OCI-LY3 (cell line): ENCODE data around the gene KCNH5.

Experiments used
- H2AFZ ChIP-seq: fragments of 200-600, 300-600 bp; shearing (Covaris generic); 2 replicates; pipeline ENCODE4 v1.6.0; 2014; ENCODE audit warnings: antibody characterized with exemption, low read depth, low read length
- H3K27ac ChIP-seq: fragments of 200-600, 300-600 bp; sonication (generic); 2 replicates; pipeline ENCODE4 v1.5.1; 2014; ENCODE audit warnings: mild to moderate bottlenecking, low read length, moderate library complexity, mixed read lengths
- H3K27me3 ChIP-seq: fragments of 200-600, 300-600 bp; sonication (generic); 2 replicates; pipeline ENCODE4 v1.6.1; 2014; ENCODE audit warnings: low read depth, low read length, mixed read lengths
- H3K36me3 ChIP-seq: fragments of 200-600, 300-600 bp; sonication (generic); replicated peaks from 2 replicates; pipeline ENCODE3; 2014; ENCODE audit warnings: low read depth, low read length, mixed read lengths
- H3K4me1 ChIP-seq: fragments of 300-600, 200-600 bp; sonication (generic); 2 replicates; pipeline ENCODE4 v1.6.1; 2014; ENCODE audit warnings: low read length, mixed read lengths
- H3K4me2 ChIP-seq: fragments of 200-600, 300-600 bp; sonication (generic); 2 replicates; pipeline ENCODE4 v1.6.1; 2014; ENCODE audit warnings: low read length, mixed read lengths
- H3K4me3 ChIP-seq: fragments of 300-600, 200-600 bp; sonication (generic); 2 replicates; pipeline ENCODE4 v1.5.1; 2014; ENCODE audit warnings: antibody characterized with exemption, mild to moderate bottlenecking, low read length, moderate library complexity
- H3K79me2 ChIP-seq: fragments of 300-600, 200-600 bp; shearing (Covaris generic); 2 replicates; pipeline ENCODE4 v1.6.1; 2014; ENCODE audit warnings: mild to moderate bottlenecking, low read length, mixed read lengths
- H3K9ac ChIP-seq: fragments of 300-600, 200-600 bp; shearing (Covaris generic); 2 replicates; pipeline ENCODE4 v1.6.0; 2014; ENCODE audit warnings: mild to moderate bottlenecking, low read length, moderate library complexity
- H3K9me3 ChIP-seq: fragments of 200-600, 300-600 bp; shearing (Covaris generic); 2 replicates; pipeline ENCODE4 v1.6.1; 2014; ENCODE audit warnings: low read length, mixed read lengths; ENCODE audit not compliant: insufficient read depth
- H4K20me1 ChIP-seq: fragments of 200-600, 300-600 bp; sonication (generic); 2 replicates; pipeline ENCODE4 v1.6.1; 2016; ENCODE audit warnings: low read length, mixed read lengths; ENCODE audit not compliant: insufficient read depth
- CTCF ChIP-seq: fragments of 200-600, 300-600 bp; sonication (generic); IDR thresholded peaks from 2 replicates; pipeline ENCODE4 v1.5.1; 2014; ENCODE audit warnings: antibody characterized with exemption, low read length, low read depth
- EZH2phosphoT487 ChIP-seq: fragments of 200-600 bp; shearing (Covaris generic); IDR thresholded peaks from 2 replicates; pipeline ENCODE4 v1.6.1; 2018; ENCODE audit warnings: antibody characterized with exemption, mixed run types, low read depth

Gene KCNH5

DNA sequence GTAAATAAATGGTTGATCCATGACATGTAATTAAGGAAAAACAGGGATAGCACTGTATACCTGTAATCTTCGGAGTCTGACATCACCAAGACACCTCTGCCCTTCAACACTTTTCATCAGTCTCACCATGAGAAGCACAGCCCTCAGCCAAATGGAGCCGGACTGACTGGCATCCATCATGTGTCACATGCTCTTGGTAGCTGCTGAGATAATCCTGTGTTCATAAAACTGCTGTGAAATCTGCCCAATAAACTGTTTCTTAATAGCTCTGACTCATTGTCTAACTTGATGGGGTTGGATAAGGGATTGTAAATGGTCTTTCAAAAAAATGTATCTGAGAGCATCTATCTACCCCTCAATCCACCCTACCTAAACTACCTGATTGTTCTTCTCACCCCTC lies 33.6 kb downstream of the KCNH5 start:
- TF ChIP-seq CTCF (no peak), EZH2phosphoT487 (no peak)
- Histone ChIP-seq H3K27ac (no peak overlapping the region), H2AFZ (no peak overlapping the region), H3K9ac (no peak overlapping the region), H3K4me2 (no peak overlapping the region), H3K4me1 (peaks cover 15% of the 10 kb centered on the region), H4K20me1 (no peaks in the 10 kb centered on the region), H3K36me3 (no peaks in the 10 kb centered on the region), H3K79me2 (no peaks in the 10 kb centered on the region), H3K4me3 (no peak overlapping the region), H3K9me3 (no peaks in the 10 kb centered on the region), H3K27me3 (no peaks in the 10 kb centered on the region)

GRCh38 chr14:63009495-63009894 lies 35.8 kb downstream of the KCNH5 start:
- Histone ChIP-seq H3K27me3 (no peaks in the 10 kb centered on the region), H4K20me1 (no peaks in the 10 kb centered on the region), H3K79me2 (no peaks in the 10 kb centered on the region), H3K9ac (no peak overlapping the region), H3K4me2 (no peak overlapping the region), H3K4me3 (no peak overlapping the region), H2AFZ (no peak overlapping the region), H3K9me3 (no peaks in the 10 kb centered on the region), H3K27ac (no peak overlapping the region), H3K4me1 (peaks cover 29% of the 10 kb centered on the region), H3K36me3 (no peaks in the 10 kb centered on the region)
- TF ChIP-seq EZH2phosphoT487 = no peak
- TF ChIP-seq CTCF = no peak

- Histone ChIP-seq H3K27ac (peak overlapping the region; percentile 58), H3K4me1 (peaks cover 36% of the 10 kb centered on the region), H3K9me3 (no peaks in the 10 kb centered on the region), H3K9ac (peak overlapping the region; percentile 22; the same call in 1 of the 2 replicates), H3K27me3 (no peaks in the 10 kb centered on the region), H4K20me1 (no peaks in the 10 kb centered on the region), H3K4me3 (peak overlapping the region; percentile 49), H2AFZ (peak overlapping the region; percentile 30; the same call in 1 of the 2 replicates), H3K79me2 (no peaks in the 10 kb centered on the region), H3K36me3 (no peaks in the 10 kb centered on the region), H3K4me2 (peak overlapping the region; percentile 59)
- TF ChIP-seq CTCF = no peak
- TF ChIP-seq EZH2phosphoT487 = no peak
Measured at GRCh38 chr14:63006531-63006930, 38.7 kb downstream of the KCNH5 start.

DNA sequence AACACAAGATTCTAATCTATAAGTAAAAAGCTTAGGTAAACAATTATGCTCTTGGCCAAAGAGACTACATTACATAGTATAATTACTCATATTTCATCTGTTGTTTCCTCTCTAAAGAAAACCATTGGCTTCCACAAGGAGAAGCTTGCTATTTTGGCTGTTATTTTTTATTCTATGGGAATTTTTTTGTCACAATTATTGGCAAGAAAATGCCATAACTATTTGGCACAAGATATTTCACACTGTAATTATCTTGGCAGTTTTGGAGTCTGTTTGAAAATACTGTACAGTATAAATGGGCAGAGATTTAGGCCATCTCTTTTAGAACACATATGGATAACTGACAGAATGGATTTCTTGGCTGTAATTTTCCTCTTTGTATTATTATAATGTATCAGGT lies 51.2 kb downstream of the KCNH5 start:
- Histone ChIP-seq H3K4me1 (no peaks in the 10 kb centered on the region), H3K36me3 (no peaks in the 10 kb centered on the region), H3K9ac (no peak overlapping the region), H2AFZ (no peak overlapping the region), H3K4me2 (no peak overlapping the region), H3K9me3 (no peaks in the 10 kb centered on the region), H3K27ac (no peak overlapping the region), H3K27me3 (no peaks in the 10 kb centered on the region), H3K4me3 (no peak overlapping the region), H3K79me2 (no peaks in the 10 kb centered on the region), H4K20me1 (no peaks in the 10 kb centered on the region)
- TF ChIP-seq CTCF (no peak), EZH2phosphoT487 (no peak)
